Common myeloid progenitor, CD34-positive (primary cell): ENCODE data around the gene P2RX1.

Experiments
- CTCF ChIA-PET: fragments of 350-600 bp; sonication (Branson Sonifier 250); formaldehyde crosslinking; loops from one replicate; lab custom pipeline; 2021; ENCODE audit warnings: antibody characterized with exemption; lab: Charles Lee
- POLR2A ChIA-PET: fragments of 350-600 bp; sonication (Branson Sonifier 250); formaldehyde crosslinking; loops from one replicate; lab custom pipeline; 2021; ENCODE audit warnings: antibody characterized with exemption; lab: Charles Lee
- DNase-seq, 3 donors: peaks; one replicate each; pipeline versions ENCODE4 v3.0.0 to v3.0.0-alpha.2; 2013
- H3K27ac ChIP-seq, 2 experiments: 1 replicate in 1 of 2; 2 replicates in 1 of 2; pipeline ENCODE4 v1.7.0; 2013; ENCODE audit warnings: inconsistent platforms in 2 of 2, low read length in 2 of 2, mild to moderate bottlenecking in 2 of 2, low read depth in 1 of 2, moderate library complexity in 1 of 2; ENCODE audit not compliant: severe bottlenecking in 2 of 2, insufficient read depth in 1 of 2, poor library complexity in 1 of 2
- H3K27me3 ChIP-seq, 5 experiments: replicated peaks in 2 of 5; 1 replicate in 3 of 5; 2 replicates in 2 of 5; pipeline versions ENCODE4 v1.6.1 to v1.7.0; 2013; ENCODE audit warnings: low read length in 4 of 5, mild to moderate bottlenecking in 2 of 5, moderate library complexity in 2 of 5, inconsistent platforms in 1 of 5; ENCODE audit not compliant: insufficient read depth in 5 of 5, control insufficient read depth in 4 of 5
- H3K36me3 ChIP-seq, 4 experiments: 1 replicate in 2 of 4; 2 replicates in 2 of 4; pipeline versions ENCODE4 v1.6.1 to v1.7.0; 2013; ENCODE audit warnings: low read length in 3 of 4, control low read depth in 1 of 4, mild to moderate bottlenecking in 1 of 4; ENCODE audit not compliant: control insufficient read depth in 4 of 4, insufficient read depth in 4 of 4
- H3K4me1 ChIP-seq, 4 experiments: 1 replicate in 3 of 4; 2 replicates in 1 of 4; pipeline versions ENCODE4 v1.6.1 to v1.7.1; 2013; ENCODE audit warnings: low read length in 3 of 4, mild to moderate bottlenecking in 3 of 4, control low read depth in 1 of 4, inconsistent platforms in 1 of 4, moderate library complexity in 1 of 4; ENCODE audit not compliant: control insufficient read depth in 4 of 4, insufficient read depth in 4 of 4; ENCODE audit errors: control extremely low read depth in 1 of 4
- H3K4me3 ChIP-seq, 7 experiments: 1 replicate in 4 of 7; 2 replicates in 3 of 7; pipeline versions ENCODE4 v1.5.1 to v1.7.0; 2013; ENCODE audit warnings: mild to moderate bottlenecking in 7 of 7, low read length in 6 of 7, moderate library complexity in 6 of 7, inconsistent platforms in 2 of 7, low read depth in 2 of 7, control low read depth in 1 of 7; ENCODE audit not compliant: insufficient read depth in 4 of 7, control insufficient read depth in 1 of 7; ENCODE audit errors: extremely low read depth in 1 of 7
- H3K9me3 ChIP-seq, 5 experiments: 1 replicate in 4 of 5; 2 replicates in 1 of 5; pipeline versions ENCODE4 v1.6.1 to v1.7.1; 2013; ENCODE audit warnings: low read length in 4 of 5, mild to moderate bottlenecking in 2 of 5, inconsistent platforms in 1 of 5, low read depth in 1 of 5, moderate library complexity in 1 of 5; ENCODE audit not compliant: control insufficient read depth in 4 of 5, insufficient read depth in 2 of 5; ENCODE audit errors: control extremely low read depth in 1 of 5
- whole genome bisulfite sequencing: methylation state at CpG from one replicate; pipeline ENCODE4 v1.1.5; 2013; ENCODE audit not compliant: insufficient coverage; 5-methylcytosine and 5-hydroxymethylcytosine counted together

Gene P2RX1

DNA sequence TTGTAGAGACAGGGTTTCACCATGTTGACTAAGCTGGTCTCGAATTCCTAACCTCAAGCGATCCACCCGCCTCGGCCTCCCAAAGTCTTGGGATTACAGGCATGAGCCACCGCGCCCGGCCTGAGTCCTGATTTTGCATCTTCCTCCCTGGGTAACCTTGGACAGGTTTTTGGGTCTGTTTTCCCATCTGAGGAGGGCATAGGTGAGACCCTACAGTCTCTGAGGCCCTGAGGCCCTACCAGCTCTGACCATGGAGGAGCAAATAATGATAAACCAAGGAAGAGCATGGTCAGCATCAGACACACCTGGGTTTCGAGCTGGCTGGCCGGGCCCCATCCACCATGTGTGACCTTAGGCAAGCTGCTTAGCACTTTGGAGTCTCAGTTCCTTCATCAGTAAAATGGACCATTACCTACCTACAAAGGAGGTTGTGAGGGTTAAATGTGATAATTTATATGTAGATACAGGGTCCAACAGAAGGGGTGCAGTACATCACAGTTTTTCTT lies 69.0 kb downstream of the P2RX1 start:
- WGBS, result 93% methylated on average over 5 of the region's 9 CpGs
- no peaks in the 10 kb centered on the region for H3K9me3 ChIP-seq
- peaks cover 0 to 10% (median 7%) of the 10 kb centered on the region in 4 experiments for H3K36me3 ChIP-seq
- CTCF ChIA-PET, result interaction anchor here (0.6 to 2.4 kb wide), 5 partner anchors 9 to 1020 kb away, joined by 3 to 7 read pairs (median 4); no protein-coding TSS in a partner anchor
- H3K4me1 ChIP-seq, result peaks cover 3 to 22% (median 19%) of the 10 kb centered on the region in 4 experiments
- no peaks in the 10 kb centered on the region for H3K27me3 ChIP-seq
- H3K27ac ChIP-seq, result no peak overlapping the region
- POLR2A ChIA-PET, result no interaction called here
- no peak overlapping the region for H3K4me3 ChIP-seq
- no peak for DNase-seq
